RWPE1 (cell line): ENCODE results near the gene IQGAP2.

Source experiments
- CTCF ChIA-PET: fragments of 350-600 bp; sonication (Branson Sonifier 250); formaldehyde crosslinking; extraction: SDS; loops from one replicate; lab custom pipeline; 2021; lab: Yijun Ruan, JAX
- POLR2A ChIA-PET: fragments of 400-600 bp; formaldehyde crosslinking; extraction: SDS; loops from one replicate; lab custom pipeline; 2020; ENCODE audit warnings: antibody characterized with exemption; ENCODE audit not compliant: low non-redundant PET; lab: Yijun Ruan, JAX
- DNase-seq: peaks from one replicate; pipeline ENCODE4 v3.0.0; 2012; ENCODE audit warnings: low spot score
- H3K27ac ChIP-seq: fragments of 450-650 bp; 2 replicates; pipeline ENCODE4 v1.5.1; 2017
- TF ChIP-seq, protein P1 (sequence below): fragments of 450-650 bp; conservative IDR thresholded peaks from 2 replicates; pipeline ENCODE4 v1.5.1; 2017; ENCODE audit warnings: low read depth, mild to moderate bottlenecking

IQGAP2 gene

DNA sequence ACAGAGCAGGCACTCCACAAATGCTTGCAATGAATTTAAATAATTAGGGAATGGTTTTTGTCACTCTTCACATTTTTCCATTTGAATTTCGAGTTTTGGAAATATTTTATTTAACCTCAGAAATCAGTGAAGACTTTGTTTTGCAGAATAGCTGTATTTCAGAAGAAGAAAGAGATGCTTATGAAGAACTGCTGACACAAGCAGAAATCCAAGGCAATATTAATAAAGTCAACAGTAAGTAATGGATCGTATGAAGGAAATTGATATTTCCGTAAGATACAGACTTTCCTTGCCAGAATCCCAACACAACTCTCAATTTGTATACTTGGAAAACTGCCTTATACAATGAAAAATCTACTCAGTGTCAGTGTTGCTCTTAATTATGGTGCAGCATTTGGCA is 189.6 kb downstream of the IQGAP2 start:
- POLR2A ChIA-PET = no interaction called here
- DNase-seq = no peak
- TF ChIP-seq, protein P1, sequence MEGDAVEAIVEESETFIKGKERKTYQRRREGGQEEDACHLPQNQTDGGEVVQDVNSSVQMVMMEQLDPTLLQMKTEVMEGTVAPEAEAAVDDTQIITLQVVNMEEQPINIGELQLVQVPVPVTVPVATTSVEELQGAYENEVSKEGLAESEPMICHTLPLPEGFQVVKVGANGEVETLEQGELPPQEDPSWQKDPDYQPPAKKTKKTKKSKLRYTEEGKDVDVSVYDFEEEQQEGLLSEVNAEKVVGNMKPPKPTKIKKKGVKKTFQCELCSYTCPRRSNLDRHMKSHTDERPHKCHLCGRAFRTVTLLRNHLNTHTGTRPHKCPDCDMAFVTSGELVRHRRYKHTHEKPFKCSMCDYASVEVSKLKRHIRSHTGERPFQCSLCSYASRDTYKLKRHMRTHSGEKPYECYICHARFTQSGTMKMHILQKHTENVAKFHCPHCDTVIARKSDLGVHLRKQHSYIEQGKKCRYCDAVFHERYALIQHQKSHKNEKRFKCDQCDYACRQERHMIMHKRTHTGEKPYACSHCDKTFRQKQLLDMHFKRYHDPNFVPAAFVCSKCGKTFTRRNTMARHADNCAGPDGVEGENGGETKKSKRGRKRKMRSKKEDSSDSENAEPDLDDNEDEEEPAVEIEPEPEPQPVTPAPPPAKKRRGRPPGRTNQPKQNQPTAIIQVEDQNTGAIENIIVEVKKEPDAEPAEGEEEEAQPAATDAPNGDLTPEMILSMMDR = no peak
- CTCF ChIA-PET = interaction anchor here (0.7 kb wide), 1 partner anchor 9 kb away, joined by 3 read pairs; no protein-coding TSS in a partner anchor
- H3K27ac ChIP-seq = no peak overlapping the region

DNA sequence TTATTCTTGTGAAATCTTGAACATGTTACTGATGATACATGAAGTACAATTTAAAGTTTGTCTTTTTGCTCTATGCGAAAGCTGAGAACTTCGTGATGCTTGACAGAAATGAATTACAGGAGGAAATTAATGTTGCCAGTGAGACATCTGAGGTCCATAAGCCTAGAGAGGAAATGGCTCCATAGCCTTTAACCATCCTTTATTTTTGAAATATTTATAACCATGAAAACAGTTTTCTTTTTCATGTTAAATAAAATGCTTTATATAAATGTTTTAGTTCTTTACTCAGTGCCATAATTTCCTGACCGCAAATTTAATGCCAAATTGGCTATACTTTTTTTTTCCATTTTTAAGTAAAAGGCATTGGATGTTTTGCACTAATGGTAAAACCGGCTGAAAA is 191.0 kb downstream of the IQGAP2 start:
- no peak overlapping the region for H3K27ac ChIP-seq
- ChIA-PET CTCF (interaction anchor here (0.7 kb wide), 1 partner anchor 180 kb away, joined by 5 read pairs; no protein-coding TSS in a partner anchor), POLR2A (interaction anchor here (0.6 kb wide), 1 partner anchor 193 kb away, joined by 3 read pairs; no protein-coding TSS in a partner anchor)
- DNase-seq = no peak
- TF ChIP-seq, protein P1 = no peak

DNA sequence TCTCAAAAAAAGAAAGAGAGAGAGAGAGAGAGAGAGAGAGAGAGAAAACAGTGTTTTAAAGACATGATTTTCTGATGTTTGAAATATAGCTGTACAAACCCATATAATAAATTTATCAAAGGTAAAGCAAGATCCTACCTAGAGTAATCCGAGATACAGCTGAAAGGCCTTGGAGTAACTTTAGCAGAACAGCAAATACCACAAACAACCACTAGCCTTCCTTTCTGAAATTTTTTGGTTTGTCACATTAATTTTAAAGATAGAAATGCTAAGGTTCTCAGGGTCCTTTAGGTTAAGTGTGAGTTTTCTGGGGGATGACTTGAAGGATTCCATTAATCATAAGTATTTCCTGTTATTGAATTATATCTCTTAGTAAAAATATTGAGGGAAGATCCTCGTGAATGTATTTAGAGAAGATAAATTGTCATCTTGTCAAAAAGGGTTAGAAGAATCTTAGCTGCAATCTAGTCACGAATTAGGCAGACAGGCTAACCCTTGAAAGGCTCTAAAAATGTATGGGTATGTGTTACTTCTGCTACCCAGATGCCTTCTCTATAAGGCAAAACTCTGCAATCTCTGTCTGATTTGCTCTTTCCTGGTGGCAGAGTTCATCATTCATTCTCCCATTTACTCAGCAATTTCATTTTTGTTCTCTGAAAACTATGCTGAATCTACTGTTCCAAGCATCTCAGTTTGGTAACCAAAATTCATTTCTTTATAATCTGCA is 192.8 kb downstream of the IQGAP2 start:
- no peak for DNase-seq
- ChIA-PET POLR2A (no interaction called here), CTCF (interaction anchor here (0.6 kb wide), 1 partner anchor 421 kb away, joined by 3 read pairs; no protein-coding TSS in a partner anchor)
- H3K27ac ChIP-seq = no peak overlapping the region
- TF ChIP-seq, protein P1 = no peak

DNA sequence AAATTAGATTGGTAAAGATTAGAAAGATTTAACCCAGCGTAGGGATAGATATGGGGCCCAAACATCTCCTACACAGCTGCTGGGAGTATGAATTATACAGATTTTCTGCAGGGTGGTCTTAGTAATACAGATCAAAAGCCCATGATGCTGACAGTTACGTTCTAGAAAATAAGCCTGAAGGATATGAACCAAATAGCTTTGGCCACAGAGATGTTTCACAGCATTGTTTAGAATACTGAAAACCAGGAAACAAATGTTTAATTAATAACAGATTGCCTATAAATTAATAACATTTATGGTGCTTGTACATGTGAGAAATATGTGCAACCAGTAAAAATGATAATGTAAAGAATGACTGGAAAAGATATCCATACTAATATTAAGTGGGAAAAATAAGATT is 195.4 kb downstream of the IQGAP2 start:
- ChIA-PET CTCF (interaction anchor here (5.6 kb wide), 1 partner anchor 177 kb away, joined by 95 read pairs; no protein-coding TSS in a partner anchor), POLR2A (no interaction called here)
- TF ChIP-seq, protein P1 = no peak

DNA sequence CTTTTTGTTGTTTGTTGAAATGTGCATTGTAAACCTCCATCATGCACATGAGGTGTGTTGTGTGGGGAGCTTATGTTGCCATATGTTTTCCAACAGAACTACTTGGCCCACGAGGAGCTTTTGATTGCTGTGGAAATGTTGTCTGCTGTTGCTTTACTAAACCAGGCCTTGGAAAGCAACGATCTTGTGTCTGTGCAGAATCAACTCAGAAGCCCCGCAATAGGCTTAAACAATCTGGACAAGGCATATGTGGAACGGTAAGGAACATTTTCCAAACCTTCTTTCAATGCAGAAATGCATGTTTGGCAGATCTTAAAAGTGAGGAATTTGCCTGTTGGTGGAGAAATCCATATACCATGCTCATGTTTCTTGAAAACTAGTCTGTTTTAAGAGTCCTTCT is 197.6 kb downstream of the IQGAP2 start:
- POLR2A ChIA-PET = no interaction called here

More for the DNA sequence above, 195.4 kb downstream of the IQGAP2 start:
- DNase-seq = no peak
- H3K27ac ChIP-seq = no peak overlapping the region

DNA sequence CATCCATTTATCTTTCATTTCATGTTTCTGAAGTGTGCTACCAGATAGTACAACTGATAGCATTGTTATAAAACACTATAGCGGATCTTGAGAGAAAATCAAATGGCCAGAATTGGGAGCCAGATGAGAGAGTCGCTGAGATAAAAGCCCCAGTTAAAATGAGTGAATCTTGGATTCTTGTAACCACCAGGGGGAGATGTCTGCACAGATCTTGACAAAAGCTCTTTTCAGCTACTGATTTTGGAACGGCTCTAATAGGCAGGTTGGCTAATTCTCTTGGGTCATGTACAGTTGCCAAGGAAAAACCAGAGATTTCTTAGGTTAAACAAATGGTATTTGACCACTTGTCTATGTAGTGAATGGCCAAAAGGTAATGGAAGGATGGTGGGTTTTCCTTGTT is 198.4 kb downstream of the IQGAP2 start:
- TF ChIP-seq, protein P1 = peak; percentile 78
- CTCF ChIA-PET = interaction anchor here (0.5 to 5.6 kb wide), 28 partner anchors 8 to 885 kb away, joined by 3 to 95 read pairs (median 4); partner anchors contain the start of gene F2RL1
- DNase-seq = peak; percentile 80
- no peak overlapping the region for H3K27ac ChIP-seq
- POLR2A ChIA-PET = no interaction called here

More for the DNA sequence above, 197.6 kb downstream of the IQGAP2 start:
- no peak overlapping the region for H3K27ac ChIP-seq
- CTCF ChIA-PET = interaction anchor here (0.6 to 5.6 kb wide), 6 partner anchors 64 to 633 kb away, joined by 3 to 95 read pairs (median 6); no protein-coding TSS in a partner anchor
- TF ChIP-seq, protein P1 = no peak
- no peak for DNase-seq
